Loucy (cell line): Measurements from ENCODE around the gene ERC1.

Experiments
- EZH2phosphoT487 ChIP-seq: fragments of 200-600 bp; IDR thresholded peaks from 2 replicates; pipeline ENCODE4 v1.6.1; 2018; ENCODE audit warnings: antibody characterized with exemption, mild to moderate bottlenecking, moderate library complexity, borderline replicate concordance
- TF ChIP-seq, protein P1 (sequence below): fragments of 200-600 bp; sonication (generic); conservative IDR thresholded peaks from 2 replicates; pipeline ENCODE4 v1.5.1; 2014; ENCODE audit warnings: mild to moderate bottlenecking, antibody characterized with exemption, low read length

- TF ChIP-seq, protein P1, sequence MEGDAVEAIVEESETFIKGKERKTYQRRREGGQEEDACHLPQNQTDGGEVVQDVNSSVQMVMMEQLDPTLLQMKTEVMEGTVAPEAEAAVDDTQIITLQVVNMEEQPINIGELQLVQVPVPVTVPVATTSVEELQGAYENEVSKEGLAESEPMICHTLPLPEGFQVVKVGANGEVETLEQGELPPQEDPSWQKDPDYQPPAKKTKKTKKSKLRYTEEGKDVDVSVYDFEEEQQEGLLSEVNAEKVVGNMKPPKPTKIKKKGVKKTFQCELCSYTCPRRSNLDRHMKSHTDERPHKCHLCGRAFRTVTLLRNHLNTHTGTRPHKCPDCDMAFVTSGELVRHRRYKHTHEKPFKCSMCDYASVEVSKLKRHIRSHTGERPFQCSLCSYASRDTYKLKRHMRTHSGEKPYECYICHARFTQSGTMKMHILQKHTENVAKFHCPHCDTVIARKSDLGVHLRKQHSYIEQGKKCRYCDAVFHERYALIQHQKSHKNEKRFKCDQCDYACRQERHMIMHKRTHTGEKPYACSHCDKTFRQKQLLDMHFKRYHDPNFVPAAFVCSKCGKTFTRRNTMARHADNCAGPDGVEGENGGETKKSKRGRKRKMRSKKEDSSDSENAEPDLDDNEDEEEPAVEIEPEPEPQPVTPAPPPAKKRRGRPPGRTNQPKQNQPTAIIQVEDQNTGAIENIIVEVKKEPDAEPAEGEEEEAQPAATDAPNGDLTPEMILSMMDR, result no peak
- TF ChIP-seq EZH2phosphoT487, result no peak
Measured at GRCh38 chr12:1077036-1077803, 86.2 kb downstream of the ERC1 start.
